ENCODE data around the gene HYKK.
"Not testable (repeated sequence)": the region's sequence is repeated elsewhere in the genome, so short reads cannot be mapped to it uniquely, and the experiment has no call there.

The HYKK gene, protein sequence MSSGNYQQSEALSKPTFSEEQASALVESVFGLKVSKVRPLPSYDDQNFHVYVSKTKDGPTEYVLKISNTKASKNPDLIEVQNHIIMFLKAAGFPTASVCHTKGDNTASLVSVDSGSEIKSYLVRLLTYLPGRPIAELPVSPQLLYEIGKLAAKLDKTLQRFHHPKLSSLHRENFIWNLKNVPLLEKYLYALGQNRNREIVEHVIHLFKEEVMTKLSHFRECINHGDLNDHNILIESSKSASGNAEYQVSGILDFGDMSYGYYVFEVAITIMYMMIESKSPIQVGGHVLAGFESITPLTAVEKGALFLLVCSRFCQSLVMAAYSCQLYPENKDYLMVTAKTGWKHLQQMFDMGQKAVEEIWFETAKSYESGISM

DNA sequence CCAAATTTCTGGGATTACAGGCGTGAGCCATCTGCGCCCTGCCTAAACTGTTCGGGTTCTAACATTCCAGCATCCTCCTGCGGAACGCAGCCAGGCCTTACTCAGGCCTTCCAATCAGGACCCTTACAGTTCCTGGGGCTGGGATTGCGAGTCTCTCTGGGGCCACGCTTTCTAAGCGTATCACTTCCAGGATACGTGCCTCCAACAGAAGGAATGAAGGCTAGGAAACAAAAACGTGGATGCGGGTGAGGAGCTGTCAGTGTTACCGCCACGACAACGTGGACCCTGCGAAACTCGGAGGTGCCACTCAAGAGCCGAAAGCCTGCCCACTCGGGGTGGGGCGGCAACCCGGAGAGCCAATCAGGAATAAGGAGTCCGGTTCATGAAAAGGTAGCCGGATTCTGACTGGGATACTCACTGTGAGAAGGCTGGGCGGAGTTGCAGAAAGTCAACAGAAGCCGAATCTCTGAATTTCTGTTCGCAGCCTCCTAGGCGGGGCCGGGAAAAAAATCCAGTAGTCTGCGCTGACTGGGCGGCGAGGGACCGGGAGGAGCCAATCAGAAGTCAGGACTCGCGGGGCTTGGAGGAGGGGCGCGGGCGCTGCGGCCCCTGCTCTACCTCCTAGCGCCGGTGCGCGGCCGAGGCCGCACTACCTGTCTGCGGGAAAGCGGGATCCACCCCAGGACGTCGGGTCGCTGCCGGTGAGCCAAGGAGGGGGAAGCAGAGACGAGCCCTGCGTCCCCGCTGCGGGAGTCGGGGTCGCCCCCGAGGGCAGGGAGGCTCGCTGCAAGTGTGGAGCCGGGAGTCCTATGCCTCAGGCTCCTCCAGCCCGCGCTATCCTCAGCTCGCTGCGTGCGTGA is at the start of gene HYKK:
Gene HYKK (plus strand): TSS at position 607 of the 860 bp plus-strand sequence. CDS start 5,512 bp downstream, outside the sequence.
- DNase-seq, result peak; percentile 85 to 87

DNA sequence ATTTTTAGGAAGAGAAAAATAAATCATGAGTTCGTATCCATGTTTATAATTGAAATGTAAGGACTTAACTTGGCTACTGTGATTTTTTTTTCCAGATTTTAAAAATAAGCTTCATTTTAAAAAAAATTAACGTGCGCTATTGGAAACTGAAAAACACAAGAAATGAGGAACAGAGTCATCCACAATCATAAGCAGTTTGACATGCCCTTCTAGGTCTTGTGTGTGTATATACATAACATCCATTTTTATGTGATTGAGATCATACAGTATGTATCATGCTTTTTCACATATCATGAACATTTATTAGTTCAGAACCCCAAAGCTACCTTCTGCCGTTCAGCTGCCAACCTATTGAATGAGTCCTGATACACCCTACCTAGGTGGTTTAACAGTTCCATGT is 46.6 kb upstream of the HYKK start:
- DNase-seq, result no peak

DNA sequence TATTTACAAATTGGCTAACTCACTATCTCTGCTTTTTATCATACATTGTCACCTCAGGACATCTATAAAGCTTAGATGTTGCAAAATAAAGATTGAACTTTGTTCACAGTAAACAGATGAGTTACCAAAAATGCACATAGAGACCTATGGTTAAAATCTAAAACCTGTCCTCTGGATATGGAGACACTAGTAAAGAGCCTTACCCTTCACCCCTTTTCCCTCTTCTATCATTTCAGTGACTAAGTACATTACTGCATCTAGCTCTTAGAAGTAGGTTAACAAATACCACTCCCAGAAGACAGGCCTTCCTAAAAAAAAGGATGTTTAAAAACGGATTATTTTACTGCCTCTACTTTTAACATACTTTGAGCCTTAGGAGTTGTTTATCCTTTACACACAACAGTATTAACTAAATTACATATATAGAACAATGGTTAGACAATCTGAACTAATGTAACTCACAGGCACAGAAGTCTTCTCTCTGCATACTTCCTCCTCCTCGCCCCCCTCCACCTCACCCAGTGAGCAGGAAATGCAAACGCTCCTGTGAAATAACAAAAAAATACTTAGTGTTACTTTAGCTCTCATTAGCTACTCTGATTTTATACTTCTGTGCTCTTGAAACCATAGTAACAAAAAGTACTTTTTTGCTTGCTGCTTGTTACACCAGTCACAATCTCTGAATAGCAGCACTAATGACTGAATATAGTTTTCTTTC is 46.0 kb upstream of the HYKK start:
- DNase-seq, result no peak

GRCh38 chr15:78469031-78469430 is 38.3 kb upstream of the HYKK start:
- no peak for DNase-seq

GRCh38 chr15:78477295-78477694 is 30.1 kb upstream of the HYKK start:
- no peak for DNase-seq

DNA sequence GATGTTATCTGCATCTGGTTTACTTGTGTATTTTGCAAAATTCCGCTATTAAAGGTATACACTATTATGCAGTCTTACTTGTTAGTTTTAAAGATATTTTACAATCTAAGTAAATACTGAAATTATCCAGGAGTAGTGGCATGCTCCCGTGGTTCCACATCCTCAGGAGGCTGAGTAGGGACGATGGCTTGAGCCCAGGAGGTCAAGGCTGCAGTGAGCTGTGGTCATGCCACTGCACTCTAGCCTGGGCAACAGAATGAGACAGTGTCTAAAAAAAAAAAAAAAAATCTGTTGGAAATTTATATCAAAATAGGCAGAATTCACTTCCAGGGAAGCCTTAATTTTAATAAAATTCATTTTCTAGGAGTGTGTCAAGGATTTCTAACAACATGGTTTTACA is 27.7 kb upstream of the HYKK start:
- no peak for DNase-seq

DNA sequence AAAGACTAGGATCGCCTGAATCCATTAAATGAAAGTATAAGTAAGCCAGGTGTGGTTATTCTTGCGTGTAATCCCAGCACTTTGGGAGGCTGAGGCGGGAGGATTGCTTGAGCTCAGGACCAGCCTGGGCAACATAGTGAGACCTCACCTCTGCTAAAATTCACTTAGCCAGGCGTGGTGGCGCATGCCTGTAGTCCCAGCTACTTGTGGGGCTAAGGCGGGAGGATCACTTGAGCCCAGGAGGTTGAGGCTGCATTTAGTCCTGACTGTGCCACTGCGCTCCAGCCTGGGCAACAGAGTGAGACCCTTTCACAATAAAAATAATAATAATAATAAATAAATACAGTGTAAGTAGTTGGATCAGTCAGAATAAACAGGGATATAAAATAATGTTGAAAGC is 25.5 kb upstream of the HYKK start:
- DNase-seq, result no peak

DNA sequence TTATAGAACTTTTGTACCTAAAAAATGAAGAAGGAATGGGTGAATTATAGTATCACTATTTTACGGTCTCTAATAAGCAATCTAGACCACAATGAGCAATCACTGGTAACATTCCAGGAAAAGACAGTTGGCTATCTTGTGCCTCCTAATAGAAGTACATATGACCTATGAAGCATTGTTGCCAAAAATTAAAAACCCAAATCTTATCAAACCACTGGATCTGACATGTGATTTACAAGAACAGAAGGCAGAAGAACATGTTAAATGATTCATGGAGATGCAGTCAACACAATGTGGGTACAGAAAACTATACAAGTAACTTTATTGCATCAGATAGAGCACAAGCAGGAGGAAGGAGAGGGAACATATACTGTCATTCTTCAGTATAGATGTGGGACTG is 14.5 kb upstream of the HYKK start:
- DNase-seq, result no peak

GRCh38 chr15:78501857-78502256 is 5.5 kb upstream of the HYKK start:
- DNase-seq, result no peak

DNA sequence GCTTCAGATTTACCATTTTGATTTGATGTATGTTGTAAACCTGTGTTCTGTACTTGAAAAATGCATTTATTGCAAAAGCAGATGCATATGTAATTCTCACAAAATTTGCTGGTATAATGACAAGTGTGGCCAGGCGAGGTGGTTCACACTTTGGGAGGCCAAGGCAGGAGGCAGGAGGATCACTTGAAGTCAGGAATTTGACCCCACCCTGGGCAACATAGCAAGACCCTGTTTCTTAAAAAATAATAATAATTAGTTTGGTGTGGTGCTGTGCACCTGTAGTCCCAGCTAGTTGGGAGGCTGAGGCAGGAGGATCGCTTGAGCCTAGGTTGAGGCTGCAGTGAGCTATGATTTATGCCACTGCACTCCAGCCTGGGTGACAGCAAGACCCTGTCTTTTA is 4.7 kb upstream of the HYKK start:
- no peak for DNase-seq

GRCh38 chr15:78507831-78508160 is 419 bp downstream of the HYKK start:
- no peak for DNase-seq

- no peak for DNase-seq
Measured at GRCh38 chr15:78508272-78508671, 895 bp downstream of the HYKK start.

DNA sequence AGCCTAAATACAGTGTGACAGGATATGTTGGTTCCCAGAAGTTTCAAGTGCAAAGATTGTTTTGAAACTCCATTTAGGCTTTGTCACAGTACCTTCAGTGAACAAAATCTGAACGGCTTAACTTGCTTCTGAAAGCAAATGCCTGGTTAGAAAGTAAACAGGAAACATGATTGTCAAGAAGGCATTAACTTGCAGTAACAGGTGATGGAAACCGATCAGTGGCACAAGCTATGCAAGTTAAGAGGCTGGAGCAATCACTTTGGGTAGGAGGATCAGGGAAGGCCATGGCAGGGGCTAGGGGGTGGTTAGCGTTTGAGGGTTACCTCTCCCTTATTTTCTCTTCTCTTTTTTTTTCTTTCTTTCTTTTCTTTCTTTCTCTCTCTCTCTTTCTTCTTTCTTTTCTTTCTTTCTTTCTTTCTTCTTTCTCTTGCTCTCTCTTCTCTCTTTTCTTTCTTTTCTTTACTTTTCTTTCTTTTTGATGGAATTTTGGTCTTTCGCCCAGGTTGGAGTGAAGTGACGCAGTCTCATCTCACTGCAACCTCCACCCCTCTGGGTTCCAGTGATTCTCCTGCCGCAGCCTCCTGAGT is 2.4 kb downstream of the HYKK start:
- no peak for DNase-seq

GRCh38 chr15:78520035-78520434 is 12.7 kb downstream of the HYKK start:
- DNase-seq, result not testable (repeated sequence)

DNA sequence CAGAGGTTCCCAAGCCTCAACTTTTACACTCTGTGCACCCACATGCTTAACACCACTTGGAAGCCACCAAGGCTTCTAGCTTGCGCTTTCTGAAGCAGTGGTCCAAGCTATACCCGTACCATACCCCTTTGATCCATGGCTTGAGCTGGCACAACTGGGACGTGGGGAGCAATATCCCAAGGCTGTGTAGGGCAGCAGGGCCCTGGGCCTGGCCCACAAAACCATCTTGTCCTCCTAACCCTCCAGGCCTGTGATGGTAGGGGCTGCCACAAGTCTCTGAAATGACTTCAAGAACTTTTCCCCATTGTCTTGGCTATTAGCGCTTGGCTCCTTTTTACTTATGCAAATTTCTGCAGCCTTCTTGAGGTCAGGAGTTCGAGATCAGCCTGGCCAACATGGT is 16.9 kb downstream of the HYKK start:
- DNase-seq, result no peak

DNA sequence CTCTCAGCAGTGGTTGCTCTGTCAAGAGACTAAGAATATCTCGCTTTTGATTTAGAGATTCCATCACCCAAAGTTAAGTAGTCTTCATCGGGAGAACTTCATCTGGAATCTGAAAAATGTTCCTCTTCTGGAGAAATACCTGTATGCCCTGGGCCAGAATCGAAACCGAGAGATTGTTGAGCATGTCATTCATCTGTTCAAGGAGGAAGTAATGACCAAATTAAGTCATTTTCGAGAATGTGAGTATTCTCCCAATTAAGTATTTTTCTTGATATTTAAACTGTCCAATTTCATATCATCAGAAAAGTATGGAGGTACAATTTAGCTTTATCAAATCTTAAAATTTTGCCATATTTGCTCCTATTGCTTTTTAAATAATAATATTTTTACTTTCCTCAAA is 19.9 kb downstream of the HYKK start:
- no peak for DNase-seq

DNA sequence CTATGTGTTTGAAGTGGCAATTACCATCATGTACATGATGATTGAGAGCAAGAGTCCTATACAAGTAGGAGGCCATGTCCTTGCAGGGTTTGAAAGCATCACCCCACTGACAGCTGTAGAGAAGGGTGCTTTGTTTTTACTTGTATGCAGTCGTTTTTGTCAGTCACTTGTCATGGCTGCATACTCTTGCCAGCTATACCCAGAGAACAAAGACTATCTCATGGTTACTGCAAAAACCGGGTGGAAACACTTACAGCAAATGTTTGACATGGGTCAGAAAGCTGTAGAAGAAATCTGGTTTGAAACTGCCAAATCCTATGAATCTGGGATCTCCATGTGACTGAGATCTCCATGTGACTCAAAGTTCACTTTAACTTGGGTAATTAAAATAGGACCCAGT is 26.0 kb downstream of the HYKK start:
- DNase-seq, result no peak

- no peak for DNase-seq
Measured at GRCh38 chr15:78536134-78536533, 28.8 kb downstream of the HYKK start.

- DNase-seq, result no peak
Measured at GRCh38 chr15:78537266-78537905, 30.0 kb downstream of the HYKK start.

DNA sequence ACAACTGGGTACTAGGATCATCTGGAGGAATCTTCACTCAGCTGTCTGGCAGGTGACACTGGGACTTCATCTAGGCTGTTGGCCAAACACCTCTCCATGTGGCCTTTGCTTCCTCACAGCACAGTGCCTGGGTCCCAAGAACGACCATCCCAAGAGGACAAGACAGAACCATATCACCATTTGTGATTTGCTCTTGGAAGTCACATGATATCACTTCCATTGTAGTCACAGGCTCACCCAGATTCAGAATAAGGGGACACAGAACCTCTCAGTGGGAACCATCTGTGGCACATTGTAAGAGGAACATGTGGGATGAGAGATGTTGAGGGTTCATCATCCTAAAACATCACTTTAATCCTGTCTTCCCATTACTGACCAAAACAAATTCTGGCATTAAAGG is 31.0 kb downstream of the HYKK start:
- no peak for DNase-seq

GRCh38 chr15:78539464-78540140 is 32.2 kb downstream of the HYKK start:
- DNase-seq, result peak; percentile 33 to 35

Data from activated T-cell treated with anti-CD3 and anti-CD28 coated beads, Interleukin-2, amount 50 U/mL, for 48 hours (primary cell).